Fibroblast of pulmonary artery (primary cell): ENCODE measurements around the gene VAV2.
"Not testable (repeated sequence)": the region's sequence is repeated elsewhere in the genome, so short reads cannot be mapped to it uniquely, and the experiment has no call there.

ENCODE experiments used
- DNase-seq: peaks from one replicate; pipeline ENCODE4 v3.0.0-alpha.2; 2010; ENCODE audit warnings: low read depth
- H3K4me3 ChIP-seq: replicated peaks from 2 replicates; pipeline ENCODE4 v1.5.1; 2011; ENCODE audit warnings: low read depth, mild to moderate bottlenecking, control low read depth, low read length, moderate library complexity
- TF ChIP-seq, protein P1 (sequence below): IDR thresholded peaks from 2 replicates; pipeline ENCODE4 v1.5.1; 2011; ENCODE audit warnings: mild to moderate bottlenecking, control low read depth, low read length, inconsistent platforms; ENCODE audit errors: missing control alignments

The VAV2 gene

GRCh38 chr9:133959171-133959570 is 33.0 kb downstream of the VAV2 start:
- H3K4me3 ChIP-seq: no peak overlapping the region
- no peak for DNase-seq
- TF ChIP-seq, protein P1, sequence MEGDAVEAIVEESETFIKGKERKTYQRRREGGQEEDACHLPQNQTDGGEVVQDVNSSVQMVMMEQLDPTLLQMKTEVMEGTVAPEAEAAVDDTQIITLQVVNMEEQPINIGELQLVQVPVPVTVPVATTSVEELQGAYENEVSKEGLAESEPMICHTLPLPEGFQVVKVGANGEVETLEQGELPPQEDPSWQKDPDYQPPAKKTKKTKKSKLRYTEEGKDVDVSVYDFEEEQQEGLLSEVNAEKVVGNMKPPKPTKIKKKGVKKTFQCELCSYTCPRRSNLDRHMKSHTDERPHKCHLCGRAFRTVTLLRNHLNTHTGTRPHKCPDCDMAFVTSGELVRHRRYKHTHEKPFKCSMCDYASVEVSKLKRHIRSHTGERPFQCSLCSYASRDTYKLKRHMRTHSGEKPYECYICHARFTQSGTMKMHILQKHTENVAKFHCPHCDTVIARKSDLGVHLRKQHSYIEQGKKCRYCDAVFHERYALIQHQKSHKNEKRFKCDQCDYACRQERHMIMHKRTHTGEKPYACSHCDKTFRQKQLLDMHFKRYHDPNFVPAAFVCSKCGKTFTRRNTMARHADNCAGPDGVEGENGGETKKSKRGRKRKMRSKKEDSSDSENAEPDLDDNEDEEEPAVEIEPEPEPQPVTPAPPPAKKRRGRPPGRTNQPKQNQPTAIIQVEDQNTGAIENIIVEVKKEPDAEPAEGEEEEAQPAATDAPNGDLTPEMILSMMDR: no peak

GRCh38 chr9:133958756-133959155 is 33.4 kb downstream of the VAV2 start:
- no peak for DNase-seq
- H3K4me3 ChIP-seq: no peak overlapping the region
- TF ChIP-seq, protein P1: no peak

- DNase-seq, H3K4me3 ChIP-seq: not testable (repeated sequence)
Observed at GRCh38 chr9:133957772-133958171, 34.4 kb downstream of the VAV2 start.

GRCh38 chr9:133957328-133957727 is 34.8 kb downstream of the VAV2 start:
- no peak overlapping the region for H3K4me3 ChIP-seq
- TF ChIP-seq, protein P1: no peak
- no peak for DNase-seq

DNA sequence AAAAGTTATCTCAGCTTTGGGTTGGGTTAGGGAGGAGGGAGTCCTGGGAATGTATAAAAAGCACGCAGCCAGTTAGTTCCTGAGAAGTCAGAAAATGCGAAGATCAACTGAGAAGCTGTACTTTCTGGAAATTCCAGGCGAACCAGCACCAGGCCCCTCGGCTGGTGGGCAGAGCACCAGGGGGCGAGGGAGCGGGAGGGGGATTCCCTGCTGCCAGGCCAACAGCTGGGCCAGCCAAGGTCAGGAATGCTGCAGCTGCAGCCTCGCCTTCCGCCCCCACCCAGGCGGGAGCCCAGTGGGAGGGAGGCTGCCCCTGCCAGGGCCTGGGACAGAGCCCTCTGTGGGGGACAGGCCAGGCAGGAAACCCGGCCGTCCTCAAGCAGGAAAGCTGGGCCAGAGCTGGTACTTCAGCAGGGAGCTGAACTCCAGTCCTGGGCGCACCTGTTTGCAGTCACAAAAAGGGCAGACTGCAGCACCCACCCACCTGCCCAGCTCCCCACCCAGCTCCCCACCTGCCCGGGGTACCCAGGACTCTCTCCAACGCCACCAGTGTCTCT is 35.5 kb downstream of the VAV2 start:
- TF ChIP-seq, protein P1: no peak
- peak; percentile 46 for DNase-seq
- no peak overlapping the region for H3K4me3 ChIP-seq

DNA sequence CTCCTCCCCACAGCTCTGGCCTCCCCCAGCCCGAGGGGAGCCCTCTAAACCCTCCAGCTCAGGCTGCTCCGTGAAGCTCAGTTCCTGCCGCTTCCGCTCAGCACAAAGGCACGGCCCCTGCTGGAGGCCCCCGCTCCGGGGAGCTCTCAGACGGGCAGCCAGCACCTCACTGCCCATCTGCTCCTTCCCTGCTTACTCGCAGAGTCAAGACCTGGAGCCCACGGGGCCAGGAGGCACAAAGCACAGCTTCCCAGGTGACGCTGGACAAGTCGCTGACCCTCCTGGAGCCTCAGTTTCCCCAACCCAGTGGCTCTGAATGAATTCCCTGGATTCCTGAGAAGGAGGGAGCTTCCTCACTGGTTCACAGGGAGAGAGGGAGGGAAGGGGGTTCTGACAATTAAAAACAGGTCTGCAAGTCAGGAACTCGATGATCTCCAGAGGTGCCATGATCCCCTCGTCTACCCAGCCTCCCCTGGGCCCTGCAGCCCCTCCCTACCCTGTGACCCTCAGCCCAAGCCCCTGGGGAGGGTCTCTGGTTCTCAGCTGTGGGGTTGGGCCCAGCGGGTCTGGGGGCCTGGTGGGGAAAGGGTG is 36.2 kb downstream of the VAV2 start:
- DNase-seq: peak; percentile 49
- TF ChIP-seq, protein P1: peak; percentile 27
- peak overlapping the region; percentile 3 for H3K4me3 ChIP-seq

DNA sequence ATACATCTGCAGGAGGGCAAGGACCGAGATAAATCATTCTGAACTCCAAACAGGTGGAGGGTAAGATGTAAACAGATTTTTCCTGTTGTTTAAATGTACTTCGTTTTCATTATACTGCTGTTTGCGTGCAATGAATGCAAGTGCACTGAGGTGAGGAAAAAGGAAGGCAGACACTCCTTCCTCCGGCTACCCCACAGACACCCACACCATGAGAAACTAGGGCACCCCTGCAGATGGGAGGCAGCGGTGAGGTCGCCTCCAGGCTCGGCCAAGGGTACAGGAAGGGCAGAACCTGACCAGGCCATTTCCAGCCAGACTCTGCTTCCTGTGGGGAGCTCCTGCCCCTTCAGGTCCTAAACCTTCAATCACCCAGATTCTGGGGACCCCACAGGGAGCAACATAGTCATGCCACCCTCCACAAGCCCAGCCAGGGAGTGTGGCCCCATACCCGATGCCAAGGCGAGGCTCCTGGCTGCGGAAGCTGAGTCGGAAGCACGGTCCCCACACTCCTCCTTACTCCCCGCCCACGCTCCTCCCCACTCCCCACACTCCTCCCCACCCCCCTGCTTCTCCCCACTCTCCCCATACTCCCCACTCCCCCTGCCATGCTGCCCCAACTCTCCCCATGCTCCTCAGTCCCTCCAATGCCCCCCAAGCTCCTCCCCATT is 37.1 kb downstream of the VAV2 start:
- no peak for DNase-seq
- TF ChIP-seq, protein P1: no peak
- no peak overlapping the region for H3K4me3 ChIP-seq
